ENCODE results near the gene MDH1B.

DNA sequence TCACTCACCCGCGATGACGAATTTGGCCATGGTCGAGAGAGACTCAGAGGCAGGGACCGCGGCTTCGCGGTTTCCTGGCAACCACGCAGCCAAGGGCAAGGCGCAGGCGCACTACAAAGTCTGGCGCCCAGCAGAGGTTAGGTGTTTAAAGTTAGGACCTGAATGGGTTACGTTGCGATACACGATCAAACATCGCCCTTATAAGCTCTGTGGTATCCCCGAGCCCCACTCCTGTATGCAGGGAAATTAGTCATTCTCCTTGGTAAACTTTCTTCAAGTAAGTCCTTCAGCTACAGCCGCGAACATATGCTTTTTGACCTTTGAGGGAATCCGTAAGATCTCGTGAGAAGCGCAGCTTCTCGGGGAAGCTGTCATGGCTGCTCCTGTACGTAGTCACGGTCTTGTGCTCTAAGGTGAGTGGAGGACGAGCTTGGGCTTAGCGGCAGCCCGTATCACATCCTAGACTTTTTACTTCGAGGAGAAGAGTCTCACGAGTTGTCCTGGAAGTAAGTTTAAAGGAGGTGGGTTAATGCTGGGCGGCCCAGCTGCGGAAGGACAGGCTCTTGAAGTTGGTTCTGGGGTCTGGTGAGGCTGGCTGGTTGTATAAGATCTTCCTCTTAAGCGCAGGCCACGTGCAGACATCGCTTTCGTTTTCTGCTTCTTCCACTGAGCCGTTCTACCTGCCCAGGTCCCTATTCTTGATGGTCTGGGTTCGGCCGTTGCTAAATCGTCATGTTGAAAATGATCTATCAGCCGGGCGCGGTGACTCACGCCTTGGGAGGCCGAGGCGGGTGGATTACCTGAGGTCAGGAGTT is at the start of gene MDH1B, which contains the start of gene FASTKD2:
- TF ChIP-seq CTCF (IDR thresholded peaks at IDR 0.05) = peak in 1 of 6 experiments; percentile 4
- peak in 2 of 4 donors; percentile 29 to 43 for TF ChIP-seq POLR2A (IDR thresholded peaks at IDR 0.05)

Measured in esophagus squamous epithelium (tissue), 4 donors.